ENCODE measurements around the gene ACR. TPM values are rescaled to one million over a fixed set of nuclear protein-coding genes. Genes with fewer than 3 reads are reported as not detected.

The ACR gene
- total RNA-seq, 1 experiment from 2014 or later, result 0.21 TPM

DNA sequence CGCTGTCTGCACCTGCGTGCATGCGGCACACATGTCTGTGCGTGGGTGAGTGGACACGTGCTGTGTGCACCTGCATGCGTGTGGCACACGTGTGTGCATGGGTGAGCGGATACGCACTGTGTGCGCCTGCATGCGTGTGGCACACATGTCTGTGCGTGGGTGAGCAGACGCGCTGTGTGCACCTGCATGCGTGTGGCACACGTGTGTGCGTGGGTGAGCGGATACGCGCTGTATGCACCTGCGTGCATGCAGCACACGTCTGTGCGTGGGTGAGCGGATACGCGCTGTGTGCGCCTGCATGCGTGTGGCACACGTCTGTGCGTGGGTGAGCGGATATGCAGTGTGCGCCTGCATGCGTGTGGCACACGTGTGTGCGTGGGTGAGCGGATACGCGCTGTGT is 27.1 kb upstream of the ACR start:
- H3K4me3 ChIP-seq (ENCODE audit: low read depth in 2 of 2, low read length in 2 of 2), result no peak overlapping the region
- ChIA-PET POLR2A (no interaction called here), CTCF (no interaction called here)
- ATAC-seq (no peak), DNase-seq (ENCODE audit: low read depth, low spot score) (no peak)
- no peaks in the 10 kb centered on the region for H3K9me3 ChIP-seq (ENCODE audit: control insufficient read depth, insufficient read depth, low read depth, low read length)
- H3K27me3 ChIP-seq (ENCODE audit: control insufficient read depth, insufficient read depth, low read length), result no peaks in the 10 kb centered on the region
- in situ Hi-C loops (cut with HindIII; ENCODE audit: low pct_unique_long_range_greater_than_20kb, low sequenced_read_pairs), result no loop called here
- no peak overlapping the region for H3K27ac ChIP-seq (ENCODE audit: low read length)
- TF ChIP-seq POLR2AphosphoS5 (IDR thresholded peaks at IDR 0.05; ENCODE audit: low read depth, low read length) (no peak), SIN3A (IDR thresholded peaks at IDR 0.05; ENCODE audit: borderline replicate concordance, insufficient read depth, low read depth, low read length) (no peak), TCF7L2 (IDR thresholded peaks at IDR 0.05; ENCODE audit: low read depth, low read length) (no peak)
- TF ChIP-seq, protein P1, sequence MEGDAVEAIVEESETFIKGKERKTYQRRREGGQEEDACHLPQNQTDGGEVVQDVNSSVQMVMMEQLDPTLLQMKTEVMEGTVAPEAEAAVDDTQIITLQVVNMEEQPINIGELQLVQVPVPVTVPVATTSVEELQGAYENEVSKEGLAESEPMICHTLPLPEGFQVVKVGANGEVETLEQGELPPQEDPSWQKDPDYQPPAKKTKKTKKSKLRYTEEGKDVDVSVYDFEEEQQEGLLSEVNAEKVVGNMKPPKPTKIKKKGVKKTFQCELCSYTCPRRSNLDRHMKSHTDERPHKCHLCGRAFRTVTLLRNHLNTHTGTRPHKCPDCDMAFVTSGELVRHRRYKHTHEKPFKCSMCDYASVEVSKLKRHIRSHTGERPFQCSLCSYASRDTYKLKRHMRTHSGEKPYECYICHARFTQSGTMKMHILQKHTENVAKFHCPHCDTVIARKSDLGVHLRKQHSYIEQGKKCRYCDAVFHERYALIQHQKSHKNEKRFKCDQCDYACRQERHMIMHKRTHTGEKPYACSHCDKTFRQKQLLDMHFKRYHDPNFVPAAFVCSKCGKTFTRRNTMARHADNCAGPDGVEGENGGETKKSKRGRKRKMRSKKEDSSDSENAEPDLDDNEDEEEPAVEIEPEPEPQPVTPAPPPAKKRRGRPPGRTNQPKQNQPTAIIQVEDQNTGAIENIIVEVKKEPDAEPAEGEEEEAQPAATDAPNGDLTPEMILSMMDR (IDR thresholded peaks at IDR 0.05), result no peak
- TF ChIP-seq, protein P2, sequence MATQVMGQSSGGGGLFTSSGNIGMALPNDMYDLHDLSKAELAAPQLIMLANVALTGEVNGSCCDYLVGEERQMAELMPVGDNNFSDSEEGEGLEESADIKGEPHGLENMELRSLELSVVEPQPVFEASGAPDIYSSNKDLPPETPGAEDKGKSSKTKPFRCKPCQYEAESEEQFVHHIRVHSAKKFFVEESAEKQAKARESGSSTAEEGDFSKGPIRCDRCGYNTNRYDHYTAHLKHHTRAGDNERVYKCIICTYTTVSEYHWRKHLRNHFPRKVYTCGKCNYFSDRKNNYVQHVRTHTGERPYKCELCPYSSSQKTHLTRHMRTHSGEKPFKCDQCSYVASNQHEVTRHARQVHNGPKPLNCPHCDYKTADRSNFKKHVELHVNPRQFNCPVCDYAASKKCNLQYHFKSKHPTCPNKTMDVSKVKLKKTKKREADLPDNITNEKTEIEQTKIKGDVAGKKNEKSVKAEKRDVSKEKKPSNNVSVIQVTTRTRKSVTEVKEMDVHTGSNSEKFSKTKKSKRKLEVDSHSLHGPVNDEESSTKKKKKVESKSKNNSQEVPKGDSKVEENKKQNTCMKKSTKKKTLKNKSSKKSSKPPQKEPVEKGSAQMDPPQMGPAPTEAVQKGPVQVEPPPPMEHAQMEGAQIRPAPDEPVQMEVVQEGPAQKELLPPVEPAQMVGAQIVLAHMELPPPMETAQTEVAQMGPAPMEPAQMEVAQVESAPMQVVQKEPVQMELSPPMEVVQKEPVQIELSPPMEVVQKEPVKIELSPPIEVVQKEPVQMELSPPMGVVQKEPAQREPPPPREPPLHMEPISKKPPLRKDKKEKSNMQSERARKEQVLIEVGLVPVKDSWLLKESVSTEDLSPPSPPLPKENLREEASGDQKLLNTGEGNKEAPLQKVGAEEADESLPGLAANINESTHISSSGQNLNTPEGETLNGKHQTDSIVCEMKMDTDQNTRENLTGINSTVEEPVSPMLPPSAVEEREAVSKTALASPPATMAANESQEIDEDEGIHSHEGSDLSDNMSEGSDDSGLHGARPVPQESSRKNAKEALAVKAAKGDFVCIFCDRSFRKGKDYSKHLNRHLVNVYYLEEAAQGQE (IDR thresholded peaks at IDR 0.05; ENCODE audit: insufficient read depth in 1 of 2, low read depth in 2 of 2, low read length in 1 of 2), result no peak
- H3K4me1 ChIP-seq (ENCODE audit: control insufficient read depth, insufficient read depth, low read length), result no peaks in the 10 kb centered on the region
- no peaks in the 10 kb centered on the region for H3K36me3 ChIP-seq (ENCODE audit: control insufficient read depth, insufficient read depth, low read length)
- BruUV-seq (replicated peaks), result no TSS peak
- intact Hi-C loops (cut with micrococcal nuclease; ENCODE audit: unreplicated experiment), result no loop called here

DNA sequence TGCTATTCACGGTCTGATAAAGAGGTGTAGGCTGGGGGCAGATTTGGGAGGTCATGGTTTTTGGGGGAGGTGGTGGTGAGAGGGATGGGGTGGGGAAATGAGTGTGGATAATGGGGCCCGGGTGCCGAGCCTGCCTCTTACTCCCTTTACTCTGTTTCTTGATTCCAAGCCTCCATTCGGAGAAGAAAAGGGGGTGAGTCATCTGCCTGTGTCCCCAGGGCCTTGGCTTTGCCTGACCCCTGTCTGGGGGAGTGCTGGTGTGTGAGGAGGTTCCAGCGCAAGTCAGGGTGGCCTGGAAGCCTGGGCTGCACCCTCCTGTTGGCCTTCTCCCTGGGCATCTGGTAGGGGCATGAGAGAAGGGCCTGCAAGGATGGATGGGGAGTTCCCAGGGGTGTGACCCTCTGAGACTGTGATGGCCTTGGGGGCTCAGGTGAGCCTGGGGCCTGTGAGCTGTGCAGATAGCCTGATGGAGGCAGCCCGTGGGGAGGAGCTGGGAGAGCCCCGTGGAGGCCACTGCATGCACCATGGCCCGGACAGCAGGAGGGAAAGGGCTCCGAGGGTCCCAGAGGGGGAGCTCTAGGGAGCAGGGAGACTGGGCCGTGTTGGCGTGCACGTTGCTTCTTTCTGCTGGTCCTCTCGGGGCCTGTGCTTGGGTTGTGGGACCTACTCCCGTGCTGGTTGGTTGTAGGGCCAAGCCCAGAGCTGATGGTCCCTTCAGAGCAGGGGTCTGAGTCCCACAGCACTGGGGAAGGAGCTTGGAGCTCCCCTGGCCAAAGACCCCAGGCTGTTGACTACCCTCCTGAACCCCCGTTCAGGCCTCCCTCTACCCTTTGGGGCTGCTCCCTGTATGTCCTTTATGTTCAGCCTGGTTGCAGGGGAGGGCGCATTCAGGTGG is 26.3 kb upstream of the ACR start:
- no peak for ATAC-seq
- no peak for DNase-seq (ENCODE audit: low read depth, low spot score)
- Histone ChIP-seq H3K36me3 (ENCODE audit: control insufficient read depth, insufficient read depth, low read length) (no peaks in the 10 kb centered on the region), H3K27me3 (ENCODE audit: control insufficient read depth, insufficient read depth, low read length) (no peaks in the 10 kb centered on the region), H3K9me3 (ENCODE audit: control insufficient read depth, insufficient read depth, low read depth, low read length) (no peaks in the 10 kb centered on the region), H3K4me1 (ENCODE audit: control insufficient read depth, insufficient read depth, low read length) (no peaks in the 10 kb centered on the region), H3K27ac (ENCODE audit: low read length) (no peak overlapping the region), H3K4me3 (ENCODE audit: low read depth in 2 of 2, low read length in 2 of 2) (no peak overlapping the region)
- CTCF ChIA-PET, result no interaction called here
- intact Hi-C loops (cut with micrococcal nuclease; ENCODE audit: unreplicated experiment) (no loop called here), in situ Hi-C loops (cut with HindIII; ENCODE audit: low pct_unique_long_range_greater_than_20kb, low sequenced_read_pairs) (no loop called here)
- TF ChIP-seq, protein P2 (IDR thresholded peaks at IDR 0.05; ENCODE audit: insufficient read depth in 1 of 2, low read depth in 2 of 2, low read length in 1 of 2), result no peak
- TF ChIP-seq SIN3A (IDR thresholded peaks at IDR 0.05; ENCODE audit: borderline replicate concordance, insufficient read depth, low read depth, low read length), result no peak
- no peak for TF ChIP-seq POLR2AphosphoS5 (IDR thresholded peaks at IDR 0.05; ENCODE audit: low read depth, low read length)
- TF ChIP-seq TCF7L2 (IDR thresholded peaks at IDR 0.05; ENCODE audit: low read depth, low read length), result no peak
- TF ChIP-seq, protein P1 (IDR thresholded peaks at IDR 0.05), result no peak
- BruUV-seq (replicated peaks), result no TSS peak
- POLR2A ChIA-PET, result no interaction called here

All from Panc1 (cell line).